Left lung (tissue), 10 donors: Measurements from ENCODE around the gene MYT1. TPM values are rescaled to one million over a fixed set of nuclear protein-coding genes. Genes with fewer than 3 reads are reported as not detected.
"Not testable (repeated sequence)": the region's sequence is repeated elsewhere in the genome, so short reads cannot be mapped to it uniquely, and the experiment has no call there.

ENCODE experiments used
- ATAC-seq: fragments of 200-7000 bp; cut with Tn5 transposase; one replicate; pipeline ENCODE4 v1.9.1; 2020; ENCODE audit warnings: moderate library complexity
- DNase-seq, 4 donors: peaks; one replicate each; pipeline ENCODE4 v3.0.0-alpha.2; 2013 to 2020
- H3K27ac ChIP-seq, 2 donors: fragments of 200-600 bp; sonication (generic) in 1 of 2; one replicate each; pipeline versions ENCODE4 v1.5.0 to v1.8.0; 2020 to 2021
- H3K27me3 ChIP-seq, 2 donors: fragments of 200-600 bp; sonication (generic) in 1 of 2; one replicate each; pipeline versions ENCODE4 v1.5.0 to v1.8.0; 2020 to 2021
- H3K36me3 ChIP-seq, 2 donors: fragments of 200-600 bp; sonication (generic) in 1 of 2; one replicate each; pipeline versions ENCODE4 v1.5.0 to v1.8.0; 2020 to 2021
- H3K4me1 ChIP-seq, 2 donors: fragments of 200-600 bp; one replicate each; pipeline ENCODE4 v1.8.0; 2021
- H3K4me3 ChIP-seq, 2 donors: fragments of 200-600 bp; sonication (generic) in 1 of 2; one replicate each; pipeline versions ENCODE4 v1.5.0 to v1.8.0; 2020 to 2021; ENCODE audit warnings: mild to moderate bottlenecking in 1 of 2
- H3K9me3 ChIP-seq, 2 donors: fragments of 200-600 bp; sonication (generic) in 1 of 2; one replicate each; pipeline versions ENCODE4 v1.5.0 to v1.8.0; 2020 to 2021
- CTCF ChIP-seq, 2 donors: fragments of 200-600 bp; sonication (generic) in 1 of 2; IDR thresholded peaks; one replicate each; pipeline versions ENCODE4 v1.5.0 to v1.8.0; 2021; ENCODE audit warnings: antibody characterized with exemption in 2 of 2
- intact Hi-C, 2 donors: fragments of 100-400 bp; cut with DNase I; formaldehyde crosslinking; loops; one replicate each; pipeline versions ENCODE4 v1.11.2 to v1.14.2; 2022
- polyA plus RNA-seq, 6 donors: library from polyadenylated mRNA; unstranded; fragments of 120-200 nt; gene quantifications; one replicate each; pipeline ENCODE4 v1.2.1, GENCODE V29; 2013; ENCODE audit not compliant: insufficient read length in 6 of 6
- total RNA-seq, 2 donors: library from RNA; stranded (reverse); fragmentation: NEBNext Ultra II Directional; extraction: Animal tissue kit (Norgen Biotek cat#: 25700); gene quantifications; one replicate each; pipeline ENCODE4 v1.2.1, GENCODE V29; 2021
- donor health status: DM: no; HTN: yes; CAD: no.
- donor health status: DM: no; HTN: no; CAD: no.

Gene MYT1
- total and polyA plus RNA-seq, 8 donors, result 0.26 to 0.42 (median 0.32) TPM; not detected in 2

- DNase-seq (no peak), ATAC-seq (no peak)
- no peaks in the 10 kb centered on the region for H3K4me1 ChIP-seq
- H3K4me3 ChIP-seq, result no peak overlapping the region
- intact Hi-C loops, result no loop called here
- H3K27me3 ChIP-seq, result peaks cover 0 to 22% of the 10 kb centered on the region in 2 donors
- H3K36me3 ChIP-seq, result no peaks in the 10 kb centered on the region
- peaks cover 0 to 5% of the 10 kb centered on the region in 2 donors for H3K9me3 ChIP-seq
- no peak overlapping the region for H3K27ac ChIP-seq
- no peak for TF ChIP-seq CTCF (IDR thresholded peaks at IDR 0.05)
Observed at GRCh38 chr20:64182146-64182865, 18.1 kb downstream of the MYT1 start.

DNA sequence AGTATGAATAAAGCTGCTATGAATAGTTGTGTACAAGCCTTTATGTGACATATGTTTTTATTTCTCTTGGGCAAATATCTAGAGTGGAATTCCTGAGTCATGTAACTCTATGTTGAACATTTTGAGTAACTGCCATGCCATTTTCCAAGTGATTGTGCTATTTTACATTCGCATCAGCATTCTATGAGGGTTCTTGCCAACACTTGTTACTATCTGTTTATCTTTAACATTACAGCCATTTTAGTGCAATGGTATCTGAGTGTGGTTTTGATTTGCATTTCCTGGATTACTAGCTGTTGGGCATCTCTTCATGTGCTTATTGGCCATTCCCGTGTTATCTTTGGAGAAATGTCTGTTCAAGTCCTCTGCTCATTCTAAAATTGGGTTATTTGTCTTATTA lies 19.1 kb downstream of the MYT1 start:
- H3K9me3 ChIP-seq, result peaks cover 0 to 5% of the 10 kb centered on the region in 2 donors
- ATAC-seq, result no peak
- peaks cover 0 to 16% of the 10 kb centered on the region in 2 donors for H3K27me3 ChIP-seq
- H3K4me1 ChIP-seq, result no peaks in the 10 kb centered on the region
- TF ChIP-seq CTCF (IDR thresholded peaks at IDR 0.05), result no peak
- H3K36me3 ChIP-seq, result no peaks in the 10 kb centered on the region
- intact Hi-C loops, result no loop called here
- DNase-seq, result no peak
- H3K4me3 ChIP-seq, result no peak overlapping the region
- no peak overlapping the region for H3K27ac ChIP-seq

GRCh38 chr20:64184795-64185194 lies 20.5 kb downstream of the MYT1 start:
- Histone ChIP-seq H3K27ac (no peak overlapping the region), H3K4me1 (no peaks in the 10 kb centered on the region), H3K4me3 (no peak overlapping the region), H3K27me3 (peaks cover 0 to 27% of the 10 kb centered on the region in 2 donors), H3K9me3 (peaks cover 0 to 5% of the 10 kb centered on the region in 2 donors), H3K36me3 (no peaks in the 10 kb centered on the region)
- no peak for DNase-seq
- no peak for TF ChIP-seq CTCF (IDR thresholded peaks at IDR 0.05)
- no peak for ATAC-seq
- intact Hi-C loops, result no loop called here

GRCh38 chr20:64185276-64185900 lies 21.1 kb downstream of the MYT1 start:
- TF ChIP-seq CTCF (IDR thresholded peaks at IDR 0.05), result no peak
- intact Hi-C loops, result no loop called here

DNA sequence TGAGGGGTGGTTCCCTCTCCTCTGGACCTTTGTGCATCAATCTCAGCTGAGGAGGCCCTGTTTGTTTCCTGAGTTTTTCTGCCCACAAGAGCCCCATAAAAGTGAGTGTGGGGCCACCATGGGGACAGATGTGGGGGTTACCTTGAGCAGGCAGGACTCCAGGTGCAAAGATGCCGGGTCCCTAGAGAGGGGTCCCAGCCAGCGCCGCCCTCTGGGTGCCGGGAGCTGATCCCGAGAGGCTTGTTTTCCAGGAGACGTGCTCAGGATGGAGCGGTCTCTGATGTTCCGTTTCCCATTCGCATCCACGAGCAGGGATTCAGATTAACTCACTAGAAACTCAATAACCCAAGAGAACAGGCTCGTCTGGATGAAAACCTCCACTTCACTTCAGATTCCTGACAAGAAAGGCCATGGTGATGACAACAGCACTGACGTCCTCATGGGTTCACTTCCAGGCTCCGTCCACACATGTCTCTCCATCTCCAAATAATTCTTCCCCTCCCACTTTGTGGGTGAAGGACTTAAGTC lies 21.9 kb downstream of the MYT1 start:
- no peaks in the 10 kb centered on the region for H3K4me1 ChIP-seq
- H3K27me3 ChIP-seq, result peaks cover 0 to 34% of the 10 kb centered on the region in 2 donors
- H3K9me3 ChIP-seq, result peaks cover 0 to 5% of the 10 kb centered on the region in 2 donors
- H3K36me3 ChIP-seq, result no peaks in the 10 kb centered on the region
- no peak overlapping the region for H3K27ac ChIP-seq
- TF ChIP-seq CTCF (IDR thresholded peaks at IDR 0.05), result no peak
- no peak for ATAC-seq
- DNase-seq, result no peak
- intact Hi-C loops, result no loop called here
- no peak overlapping the region for H3K4me3 ChIP-seq

More at GRCh38 chr20:64185276-64185900, 21.1 kb downstream of the MYT1 start:
- H3K4me3 ChIP-seq, result no peak overlapping the region
- ATAC-seq, result no peak
- no peaks in the 10 kb centered on the region for H3K36me3 ChIP-seq
- H3K27ac ChIP-seq, result no peak overlapping the region
- H3K4me1 ChIP-seq, result no peaks in the 10 kb centered on the region
- H3K27me3 ChIP-seq, result peaks cover 0 to 31% of the 10 kb centered on the region in 2 donors
- H3K9me3 ChIP-seq, result peaks cover 0 to 5% of the 10 kb centered on the region in 2 donors
- DNase-seq, result no peak

GRCh38 chr20:64187213-64187612 lies 23.0 kb downstream of the MYT1 start:
- H3K9me3 ChIP-seq, H3K27ac ChIP-seq, DNase-seq, intact Hi-C loops, H3K4me1 ChIP-seq, H3K4me3 ChIP-seq, H3K36me3 ChIP-seq, ATAC-seq: not testable (repeated sequence)
- peaks cover 0 to 45% of the 10 kb centered on the region in 2 donors for H3K27me3 ChIP-seq
